Esophagus (tissue), 2 donors: ENCODE measurements around the gene ST7L. TPM values are rescaled to one million over a fixed set of nuclear protein-coding genes. Genes with fewer than 3 reads are reported as not detected.

Experiments
- H3K27ac ChIP-seq, 2 donors: one replicate each; pipeline ENCODE4 v1.5.1; 2013; ENCODE audit warnings: low read depth in 2 of 2, mild to moderate bottlenecking in 2 of 2, inconsistent platforms in 1 of 2, low read length in 1 of 2, moderate library complexity in 1 of 2
- H3K27me3 ChIP-seq, 2 donors: one replicate each; pipeline ENCODE4 v1.6.1; 2013; ENCODE audit warnings: low read length in 2 of 2, control low read depth in 1 of 2, mild to moderate bottlenecking in 1 of 2; ENCODE audit not compliant: insufficient read depth in 2 of 2, control insufficient read depth in 1 of 2
- H3K36me3 ChIP-seq, 2 donors: one replicate each; pipeline ENCODE4 v1.6.1; 2013; ENCODE audit warnings: low read length in 1 of 2; ENCODE audit not compliant: control insufficient read depth in 2 of 2, insufficient read depth in 2 of 2
- H3K4me1 ChIP-seq, 2 donors: one replicate each; pipeline ENCODE4 v1.6.1; 2013; ENCODE audit warnings: low read length in 1 of 2; ENCODE audit not compliant: control insufficient read depth in 2 of 2, insufficient read depth in 2 of 2
- H3K4me3 ChIP-seq, 2 donors: one replicate each; pipeline ENCODE4 v1.5.1; 2013; ENCODE audit warnings: low read length in 2 of 2, mild to moderate bottlenecking in 2 of 2, low read depth in 1 of 2, moderate library complexity in 1 of 2
- H3K9me3 ChIP-seq, 2 donors: one replicate each; pipeline ENCODE4 v1.6.1; 2013; ENCODE audit warnings: mild to moderate bottlenecking in 2 of 2, low read depth in 1 of 2, low read length in 1 of 2, moderate library complexity in 1 of 2; ENCODE audit not compliant: control insufficient read depth in 2 of 2, insufficient read depth in 1 of 2
- WGBS, 2 donors: extraction: QIAGEN DNeasy Blood & Tissue Kit; methylation state at CpG; one replicate each; pipeline ENCODE4 v1.1.7; 2013; 5-methylcytosine and 5-hydroxymethylcytosine counted together
- polyA plus RNA-seq, 2 donors: library from polyadenylated mRNA; stranded (reverse); fragments of 200-250 nt; gene quantifications; one replicate each; pipeline ENCODE4 v1.2.3, GENCODE V29; 2013
- donor health status: healthy with polysubstance abuse.
- donor health status: Bipolar disorder and iron deficiency.

Gene ST7L
- polyA plus RNA-seq, 2 donors, result 8.9 to 12.0 TPM

DNA sequence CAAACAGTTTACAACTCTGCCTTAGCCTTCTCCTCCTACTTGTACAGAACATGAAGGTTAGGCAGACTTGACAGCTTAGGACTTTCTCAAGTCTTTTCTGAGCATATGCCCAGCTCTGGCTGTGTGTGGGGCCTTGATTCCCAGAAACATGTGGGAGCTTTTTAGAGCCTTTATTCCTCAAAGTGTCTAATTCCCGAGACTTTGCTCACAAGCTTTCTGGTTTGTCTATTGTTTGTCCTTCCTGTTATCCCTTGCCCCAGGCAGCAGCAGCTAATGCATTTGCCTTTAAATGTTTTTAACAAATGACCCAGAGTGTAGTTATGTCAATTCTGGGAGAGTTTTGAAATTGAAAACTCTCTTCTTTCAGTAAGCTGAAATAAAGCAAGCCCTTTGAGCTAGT, 29.2 kb downstream of the ST7L start:
- Histone ChIP-seq H3K9me3 (no peaks in the 10 kb centered on the region), H3K27me3 (no peaks in the 10 kb centered on the region), H3K4me3 (no peak overlapping the region), H3K27ac (no peak overlapping the region), H3K36me3 (no peaks in the 10 kb centered on the region), H3K4me1 (no peaks in the 10 kb centered on the region)
- WGBS, 2 donors, result 83 to 100% methylated on average over 1 of the region's 1 CpG

DNA sequence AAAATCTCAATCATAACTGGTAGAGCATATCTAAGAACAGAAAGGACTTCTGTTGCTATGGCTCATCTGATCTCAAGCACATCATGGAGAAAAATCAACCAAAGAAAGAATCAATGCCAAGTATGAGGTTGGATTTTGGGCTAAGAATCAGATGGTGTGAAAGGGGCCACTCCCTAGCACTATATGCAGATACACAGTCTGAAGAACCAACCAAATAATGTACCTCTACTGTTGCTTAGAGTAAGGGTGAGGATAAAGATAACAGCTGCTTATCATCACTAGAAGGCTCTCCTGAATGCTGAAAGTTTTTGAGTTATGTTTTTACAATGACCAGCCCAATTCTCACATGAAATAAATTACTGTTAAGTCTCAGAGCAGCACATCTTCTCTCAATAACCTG, 35.6 kb downstream of the ST7L start:
- no peaks in the 10 kb centered on the region for H3K36me3 ChIP-seq
- no peaks in the 10 kb centered on the region for H3K4me1 ChIP-seq
- no peaks in the 10 kb centered on the region for H3K9me3 ChIP-seq
- no peak overlapping the region for H3K27ac ChIP-seq
- no peaks in the 10 kb centered on the region for H3K27me3 ChIP-seq
- no peak overlapping the region for H3K4me3 ChIP-seq

- no peaks in the 10 kb centered on the region for H3K4me1 ChIP-seq
- no peak overlapping the region for H3K27ac ChIP-seq
- H3K9me3 ChIP-seq, result no peaks in the 10 kb centered on the region
- no peaks in the 10 kb centered on the region for H3K27me3 ChIP-seq
- H3K4me3 ChIP-seq, result no peak overlapping the region
- no peaks in the 10 kb centered on the region for H3K36me3 ChIP-seq
Observed at GRCh38 chr1:112581586-112582192, 37.3 kb downstream of the ST7L start.

GRCh38 chr1:112579801-112580510, 39.0 kb downstream of the ST7L start:
- Histone ChIP-seq H3K27ac (no peak overlapping the region), H3K9me3 (no peaks in the 10 kb centered on the region), H3K4me3 (no peak overlapping the region), H3K36me3 (no peaks in the 10 kb centered on the region), H3K4me1 (no peaks in the 10 kb centered on the region), H3K27me3 (no peaks in the 10 kb centered on the region)
- 89 to 92% methylated on average over 5 of the region's 5 CpGs for WGBS, 2 donors

DNA sequence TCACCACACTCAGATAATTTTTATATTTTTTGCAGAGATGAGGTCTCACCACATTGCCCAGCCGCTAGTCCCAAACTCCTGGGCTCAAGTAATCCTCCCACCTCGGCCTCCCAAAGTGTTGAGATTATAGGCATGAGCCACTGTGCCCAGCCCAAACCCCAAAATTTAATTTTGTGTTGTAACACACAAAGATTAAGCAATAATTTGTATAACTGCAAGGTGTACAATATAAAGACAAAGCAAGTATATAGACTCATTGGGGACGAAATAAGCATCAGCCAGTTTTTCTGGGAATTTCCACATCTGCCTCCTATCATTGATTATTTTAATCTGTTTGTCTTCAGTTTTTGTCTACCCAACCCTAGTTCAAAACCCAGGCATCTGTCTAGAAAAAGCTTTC, 42.7 kb downstream of the ST7L start:
- H3K27me3 ChIP-seq, result no peaks in the 10 kb centered on the region
- no peaks in the 10 kb centered on the region for H3K36me3 ChIP-seq

DNA sequence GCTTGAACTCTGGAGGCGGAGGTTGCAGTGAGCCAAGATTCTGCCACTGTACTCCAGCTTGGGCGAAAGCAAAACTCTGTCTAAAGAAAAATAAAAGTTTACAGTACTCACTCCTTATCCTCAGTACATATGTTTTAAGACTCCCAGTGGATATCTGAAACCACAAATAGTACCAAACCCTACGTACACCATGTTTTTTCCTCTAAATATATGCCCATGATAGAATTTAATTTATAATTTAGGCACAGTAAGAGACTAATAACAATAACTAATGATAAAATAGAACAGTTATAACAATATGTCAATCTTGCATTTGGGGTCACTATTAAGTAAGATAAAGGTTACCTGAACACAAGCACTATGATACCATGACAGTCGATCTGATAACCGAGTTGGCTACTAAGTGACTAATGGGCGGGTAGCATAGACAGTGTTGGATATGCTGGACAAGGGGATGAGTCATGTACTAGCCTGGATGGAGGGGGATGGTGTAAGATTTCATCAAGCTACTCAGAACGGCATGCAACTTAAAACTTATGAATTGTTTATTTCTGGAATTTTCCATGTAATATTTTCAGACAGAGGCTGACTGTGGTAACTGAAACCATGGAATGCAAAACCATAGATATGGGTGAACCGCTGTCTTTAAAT, 43.7 kb downstream of the ST7L start:
- no peak overlapping the region for H3K27ac ChIP-seq
- no peaks in the 10 kb centered on the region for H3K4me1 ChIP-seq
- H3K4me3 ChIP-seq, result no peak overlapping the region
- 93 to 95% methylated on average over 8 of the region's 8 CpGs for WGBS, 2 donors
- no peaks in the 10 kb centered on the region for H3K27me3 ChIP-seq
- H3K9me3 ChIP-seq, result no peaks in the 10 kb centered on the region
- no peaks in the 10 kb centered on the region for H3K36me3 ChIP-seq

More for the DNA sequence above, 42.7 kb downstream of the ST7L start:
- Histone ChIP-seq H3K9me3 (no peaks in the 10 kb centered on the region), H3K4me3 (no peak overlapping the region), H3K27ac (no peak overlapping the region), H3K4me1 (no peaks in the 10 kb centered on the region)
- 87 to 95% methylated on average over 3 of the region's 3 CpGs for WGBS, 2 donors

GRCh38 chr1:112565800-112566199, 53.1 kb downstream of the ST7L start:
- H3K9me3 ChIP-seq, result no peaks in the 10 kb centered on the region
- WGBS, 2 donors, result 94 to 100% methylated on average over 1 of the region's 1 CpG

GRCh38 chr1:112564081-112564480, 54.9 kb downstream of the ST7L start:
- no peak overlapping the region for H3K4me3 ChIP-seq
- no peaks in the 10 kb centered on the region for H3K36me3 ChIP-seq
- no peaks in the 10 kb centered on the region for H3K27me3 ChIP-seq
- H3K9me3 ChIP-seq, result no peaks in the 10 kb centered on the region
- 82 to 93% methylated on average over 1 of the region's 1 CpG for WGBS, 2 donors
- H3K27ac ChIP-seq, result no peak overlapping the region
- no peaks in the 10 kb centered on the region for H3K4me1 ChIP-seq

More at GRCh38 chr1:112565800-112566199, 53.1 kb downstream of the ST7L start:
- H3K4me3 ChIP-seq, result no peak overlapping the region
- no peaks in the 10 kb centered on the region for H3K27me3 ChIP-seq
- no peaks in the 10 kb centered on the region for H3K4me1 ChIP-seq
- no peak overlapping the region for H3K27ac ChIP-seq
- H3K36me3 ChIP-seq, result no peaks in the 10 kb centered on the region

DNA sequence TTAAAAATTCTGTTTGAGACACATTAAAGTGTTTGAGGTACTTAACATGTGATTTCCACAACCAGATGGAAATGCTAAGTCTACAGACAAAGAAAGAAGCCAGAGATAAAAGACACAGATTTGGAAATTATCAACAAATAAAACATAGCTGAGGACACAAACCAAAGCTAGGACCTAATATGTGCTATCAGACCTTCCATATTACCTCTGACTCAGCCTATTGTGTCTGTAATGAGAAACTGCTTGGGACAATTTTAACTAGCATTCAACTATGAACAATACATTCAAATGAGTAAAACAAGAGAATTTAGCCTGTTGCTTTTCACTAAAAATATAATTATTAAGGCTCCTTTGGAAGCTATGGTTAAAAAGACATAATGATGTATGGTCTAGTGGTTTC, 55.6 kb downstream of the ST7L start:
- H3K36me3 ChIP-seq, result no peaks in the 10 kb centered on the region
- H3K4me1 ChIP-seq, result no peaks in the 10 kb centered on the region
- H3K27me3 ChIP-seq, result no peaks in the 10 kb centered on the region
- H3K27ac ChIP-seq, result no peak overlapping the region
- no peak overlapping the region for H3K4me3 ChIP-seq
- no peaks in the 10 kb centered on the region for H3K9me3 ChIP-seq

DNA sequence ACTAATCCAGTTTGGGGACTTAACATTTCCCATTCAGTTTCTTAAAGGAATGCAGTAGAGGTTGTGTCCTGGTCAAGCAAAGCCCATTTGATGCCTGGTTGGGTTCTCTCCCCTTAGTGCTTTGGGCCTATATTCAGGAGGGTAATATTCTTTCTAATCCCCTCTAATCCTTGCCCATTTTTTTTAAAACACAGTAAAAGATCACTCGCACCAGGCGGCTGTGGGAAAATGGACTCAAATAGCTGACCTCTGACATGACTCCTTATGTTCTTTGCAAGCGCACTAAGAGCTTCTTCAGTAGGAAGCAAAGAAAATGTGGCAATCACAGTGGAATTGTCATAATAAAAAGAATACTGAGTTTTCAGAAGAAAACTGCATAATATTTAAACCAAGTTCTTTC, 60.3 kb downstream of the ST7L start:
- Histone ChIP-seq H3K4me1 (no peaks in the 10 kb centered on the region), H3K27me3 (no peaks in the 10 kb centered on the region), H3K9me3 (no peaks in the 10 kb centered on the region), H3K4me3 (no peak overlapping the region), H3K36me3 (no peaks in the 10 kb centered on the region), H3K27ac (no peak overlapping the region)
- 93 to 95% methylated on average over 3 of the region's 3 CpGs for WGBS, 2 donors
